ENCODE data around the gene TTC16. TPM values are rescaled to one million over a fixed set of nuclear protein-coding genes. Genes with fewer than 3 reads are reported as not detected.

Gene TTC16
- total RNA-seq, 1 experiment from 2014 or later: not detected

GRCh38 chr9:127689329-127690000 is 26.4 kb upstream of the TTC16 start:
- no CpG with 5 or more reads among the region's 13 CpGs for WGBS (ENCODE audit: extremely low coverage, insufficient read length, low lambda C conversion rate)
- no peak overlapping the region for H2BK120ac ChIP-seq (ENCODE audit: low read depth, low read length, poor library complexity, severe bottlenecking)
- H4K5ac ChIP-seq (ENCODE audit: insufficient read length, low read depth, low read length): no peak overlapping the region
- Mint-ChIP-seq H3K4me3 (no peak overlapping the region; a peak in 1 of 5 replicates), H3K9me3 (no peaks in the 10 kb centered on the region; a peak in 1 of 5 replicates), H3K27me3 (ENCODE audit: low read depth) (no peaks in the 10 kb centered on the region), H3K36me3 (ENCODE audit: insufficient read depth in 1 of 3, low read depth in 3 of 3) (peaks cover 18 to 30% (median 28%) of the 10 kb centered on the region in 3 experiments; a peak in 6 of 7 replicates), H3K4me1 (no peaks in the 10 kb centered on the region), H3K27ac (peak overlapping the region in 1 of 3 experiments; percentile 58; a peak in 1 of 7 replicates)
- no peaks in the 10 kb centered on the region for H3K9me3 ChIP-seq (ENCODE audit: control insufficient read depth, low read depth, low read length)
- no peaks in the 10 kb centered on the region for H3K4me1 ChIP-seq (ENCODE audit: insufficient read depth, low read length)
- no peak overlapping the region for H2BK5ac ChIP-seq (ENCODE audit: insufficient read length, low read length)
- TF ChIP-seq CTCF (conservative IDR thresholded peaks at IDR 0.05): no peak
- no peak overlapping the region for H2AK5ac ChIP-seq (ENCODE audit: insufficient read length, low read length)
- no peak overlapping the region for H3K18ac ChIP-seq (ENCODE audit: insufficient read length, low read depth, low read length)
- no peaks in the 10 kb centered on the region for H3K23me2 ChIP-seq (ENCODE audit: insufficient read length, low read depth, low read length, poor library complexity, severe bottlenecking)
- H2BK12ac ChIP-seq (ENCODE audit: insufficient read length, low read depth, low read length): no peak overlapping the region
- no peak overlapping the region for H3K9ac ChIP-seq (ENCODE audit: extremely low read depth, insufficient read length, low read length)
- no peak overlapping the region for H2AFZ ChIP-seq (ENCODE audit: low read length)
- H4K91ac ChIP-seq (ENCODE audit: insufficient read length, low read depth, low read length): no peak overlapping the region
- no peak for DNase-seq
- H3K79me2 ChIP-seq (ENCODE audit: insufficient read depth, low read length): no peaks in the 10 kb centered on the region
- H3K27me3 ChIP-seq (ENCODE audit: insufficient read depth, low read length): no peaks in the 10 kb centered on the region
- H3K56ac ChIP-seq (ENCODE audit: insufficient read length, low read depth, low read length): no peak overlapping the region
- H3K27ac ChIP-seq (ENCODE audit: insufficient read length, low read depth, low read length): no peak overlapping the region
- no peaks in the 10 kb centered on the region for H3K79me1 ChIP-seq (ENCODE audit: insufficient read depth, low read depth, low read length, poor library complexity, severe bottlenecking)
- no peak overlapping the region for H3T11ph ChIP-seq (ENCODE audit: low read length)
- H2BK20ac ChIP-seq (ENCODE audit: low read depth, low read length, poor library complexity, severe bottlenecking): no peak overlapping the region
- H3K14ac ChIP-seq (ENCODE audit: insufficient read depth, low read length): no peak overlapping the region; the same call in 1 of the 2 replicates
- H4K8ac ChIP-seq (replicated peaks; ENCODE audit: insufficient read length, low read depth, low read length): no peak overlapping the region
- H3K4ac ChIP-seq (ENCODE audit: low read depth, low read length): no peak overlapping the region
- no peak overlapping the region for H3K23ac ChIP-seq (ENCODE audit: insufficient read length, low read depth, low read length)
- no peak overlapping the region for H2BK15ac ChIP-seq (ENCODE audit: low read depth, low read length)
- no peaks in the 10 kb centered on the region for H4K20me1 ChIP-seq (ENCODE audit: control insufficient read depth, insufficient read depth, insufficient read length)
- no peak overlapping the region for H3K4me2 ChIP-seq (ENCODE audit: insufficient read depth, insufficient read length, low read length)
